ENCODE measurements around the gene C9orf153. TPM values are rescaled to one million over a fixed set of nuclear protein-coding genes. Genes with fewer than 3 reads are reported as not detected.

The C9orf153 gene
- total and polyA plus RNA-seq, 8 donors: 0.31 to 0.62 (median 0.53) TPM; not detected in 1

GRCh38 chr9:86285261-86285660 lies 25.8 kb upstream of the C9orf153 start:
- no peak overlapping the region for H3K27ac ChIP-seq
- TF ChIP-seq CTCF (IDR thresholded peaks at IDR 0.05): no peak
- DNase-seq (peak in 2 of 4 donors; percentile 17 to 18), ATAC-seq (no peak)
- intact Hi-C loops (cut with DNase I): no loop called here
- H3K27me3 ChIP-seq: no peaks in the 10 kb centered on the region
- H3K4me3 ChIP-seq: no peak overlapping the region
- H3K4me1 ChIP-seq: peaks cover 0 to 21% of the 10 kb centered on the region in 2 donors
- H3K9me3 ChIP-seq: no peaks in the 10 kb centered on the region
- peaks cover 0 to 13% of the 10 kb centered on the region in 2 donors for H3K36me3 ChIP-seq

- intact Hi-C loops (cut with DNase I): no loop called here
- Histone ChIP-seq H3K4me3 (peak overlapping the region; percentile 77 to 93), H3K27me3 (no peaks in the 10 kb centered on the region), H3K36me3 (peaks cover 0 to 8% of the 10 kb centered on the region in 2 donors), H3K4me1 (peaks cover 0 to 28% of the 10 kb centered on the region in 2 donors), H3K27ac (peak overlapping the region; percentile 97 to 98), H3K9me3 (no peaks in the 10 kb centered on the region)
- TF ChIP-seq CTCF (IDR thresholded peaks at IDR 0.05): no peak
- ATAC-seq (peak; percentile 64), DNase-seq (peak in 1 of 4 donors; percentile 46)
Measured at GRCh38 chr9:86282979-86283535, 23.6 kb upstream of the C9orf153 start.

GRCh38 chr9:86282077-86282978 lies 22.9 kb upstream of the C9orf153 start, which contains the start of gene ISCA1:
Gene ISCA1, minus strand, starts transcription at chr9:86282538. Its CDS starts 80 bp downstream, at chr9:86282458.
- Histone ChIP-seq H3K9me3 (no peaks in the 10 kb centered on the region), H3K27ac (peak within 1 kb of the TSS; percentile 97 to 98), H3K4me1 (peaks cover 0 to 28% of the 10 kb centered on the region in 2 donors), H3K4me3 (peak within 1 kb of the TSS; percentile 77 to 93), H3K36me3 (peaks cover 0 to under 1% of the 10 kb centered on the region in 2 donors), H3K27me3 (no peaks in the 10 kb centered on the region)
- intact Hi-C loops (cut with DNase I): no loop called here
- TF ChIP-seq CTCF (IDR thresholded peaks at IDR 0.05): no peak
- peak; percentile 91 to 98 (median 96) for DNase-seq
- peak; percentile 97 for ATAC-seq

GRCh38 chr9:86281593-86282076 lies 22.2 kb upstream of the C9orf153 start:
- Histone ChIP-seq H3K36me3 (no peaks in the 10 kb centered on the region), H3K4me1 (peaks cover 0 to 28% of the 10 kb centered on the region in 2 donors), H3K27me3 (no peaks in the 10 kb centered on the region), H3K27ac (peak overlapping the region; percentile 97 to 98), H3K4me3 (peak overlapping the region; percentile 77 to 93), H3K9me3 (no peaks in the 10 kb centered on the region)
- intact Hi-C loops (cut with DNase I): no loop called here
- no peak for TF ChIP-seq CTCF (IDR thresholded peaks at IDR 0.05)
- ATAC-seq (peak; percentile 49), DNase-seq (peak in 3 of 4 donors; percentile 24 to 92 (median 81))

GRCh38 chr9:86280580-86280979 lies 21.1 kb upstream of the C9orf153 start:
- intact Hi-C loops (cut with DNase I): no loop called here
- no peaks in the 10 kb centered on the region for H3K9me3 ChIP-seq
- no peak for ATAC-seq
- DNase-seq: no peak
- no peak for TF ChIP-seq CTCF (IDR thresholded peaks at IDR 0.05)
- no peaks in the 10 kb centered on the region for H3K36me3 ChIP-seq
- H3K27ac ChIP-seq: no peak overlapping the region
- no peaks in the 10 kb centered on the region for H3K27me3 ChIP-seq
- peaks cover 0 to 28% of the 10 kb centered on the region in 2 donors for H3K4me1 ChIP-seq
- no peak overlapping the region for H3K4me3 ChIP-seq

Measured in left lung (tissue), 10 donors.